GM13977 (cell line): ENCODE data around the gene CTNND2.

ENCODE experiments used
- DNase-seq: peaks from one replicate; pipeline ENCODE4 v3.0.0; 2012; ENCODE audit warnings: low spot score
- CTCF ChIP-seq: IDR thresholded peaks from 2 replicates; pipeline ENCODE4 v1.5.1; 2012; ENCODE audit warnings: mild to moderate bottlenecking, control low read depth; ENCODE audit not compliant: insufficient read depth; ENCODE audit errors: extremely low read depth, missing control alignments
- in situ Hi-C: fragments of 300-500 bp; cut with MboI; formaldehyde crosslinking; loops from one replicate; pipeline ENCODE4 v1.12.0; 2022; ENCODE audit warnings: low sequenced_read_pairs, low pct_unique_long_range_greater_than_20kb, mixed read lengths, inconsistent platforms; ENCODE audit not compliant: unreplicated experiment

CTNND2 gene

GRCh38 chr5:11711932-11712331 is 192.3 kb downstream of the CTNND2 start:
- TF ChIP-seq CTCF, result no peak
- in situ Hi-C loops, result no loop called here
- DNase-seq, result no peak

DNA sequence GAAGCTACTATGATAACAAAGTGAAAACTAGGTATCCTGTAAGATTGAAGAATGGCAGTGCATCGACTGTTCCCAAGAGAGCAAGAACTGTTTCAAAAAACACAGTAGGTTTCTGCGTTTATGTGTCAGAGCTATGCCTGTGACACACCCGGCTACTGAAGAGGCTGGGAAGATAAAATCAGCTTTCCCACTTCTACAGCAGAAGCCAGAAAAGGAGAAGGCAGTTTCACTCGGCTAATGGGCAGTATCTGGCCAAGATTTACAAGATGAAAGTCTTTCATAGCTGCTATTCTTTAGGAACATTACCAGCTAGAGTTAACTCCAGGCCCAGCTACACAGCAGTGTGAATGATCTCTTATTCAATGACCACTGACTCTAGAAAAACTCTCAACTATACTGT is 195.2 kb downstream of the CTNND2 start:
- no peak for DNase-seq
- TF ChIP-seq CTCF, result no peak
- in situ Hi-C loops, result no loop called here

DNA sequence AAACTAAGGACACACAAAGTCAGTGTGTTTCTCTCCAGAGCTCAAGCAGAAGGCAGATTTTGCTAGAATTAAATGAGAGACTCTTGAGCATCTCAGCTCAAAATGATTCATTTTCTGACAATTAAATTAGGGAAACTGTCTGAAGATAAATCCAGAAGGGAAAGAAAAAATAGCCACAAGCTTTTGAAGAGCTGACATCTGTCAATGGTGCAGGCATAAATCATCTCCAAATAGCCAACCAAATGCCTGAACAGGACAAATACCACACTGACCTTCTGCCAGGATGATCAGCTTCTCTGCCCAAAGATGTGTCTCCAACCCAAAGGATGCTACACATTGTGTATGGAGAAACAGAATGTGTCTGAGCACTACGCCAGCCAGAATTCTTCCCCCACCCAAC is 199.3 kb downstream of the CTNND2 start:
- no peak for DNase-seq
- in situ Hi-C loops, result no loop called here
- TF ChIP-seq CTCF, result no peak

DNA sequence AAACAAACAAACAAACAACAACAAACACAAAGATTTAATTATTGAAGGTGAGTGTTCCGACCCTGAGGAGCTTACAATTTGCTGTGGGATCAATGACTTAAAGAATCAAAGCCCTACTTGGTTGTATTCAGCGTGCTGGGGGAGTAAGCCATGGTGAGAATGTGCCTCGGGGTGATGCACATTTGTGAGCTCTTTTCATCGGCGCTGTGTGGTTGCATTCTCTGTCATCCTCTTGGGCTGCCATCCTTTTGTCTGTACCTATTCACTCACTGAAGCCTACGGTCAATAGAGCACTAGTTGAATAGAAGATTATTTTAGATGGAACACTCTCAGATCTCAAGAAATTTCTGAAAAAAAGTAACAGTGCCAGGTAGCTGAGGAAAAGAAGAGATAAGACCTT is 203.9 kb downstream of the CTNND2 start:
- DNase-seq, result no peak
- no peak for TF ChIP-seq CTCF
- in situ Hi-C loops, result no loop called here

- DNase-seq, result no peak
- in situ Hi-C loops, result no loop called here
- TF ChIP-seq CTCF, result no peak
Observed at GRCh38 chr5:11692636-11693035, 211.6 kb downstream of the CTNND2 start.

DNA sequence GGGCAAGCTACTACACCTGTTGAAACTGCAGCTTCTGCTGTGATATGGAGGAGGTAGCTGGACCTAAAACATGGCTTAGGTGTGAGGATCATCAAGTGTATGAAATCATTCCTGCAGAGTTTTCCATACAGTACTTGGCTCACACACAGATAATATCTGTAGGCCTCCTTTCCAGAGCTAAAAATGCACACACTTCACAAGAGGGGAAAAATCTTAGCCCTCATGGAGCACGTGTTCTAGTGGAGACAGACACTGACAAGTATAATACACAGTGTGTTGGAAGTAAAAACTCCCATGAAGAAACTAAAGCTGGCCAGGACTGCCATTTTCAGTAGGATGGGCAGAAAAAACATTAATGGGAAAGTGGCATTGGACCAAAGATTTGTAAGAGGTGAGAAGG is 216.7 kb downstream of the CTNND2 start:
- in situ Hi-C loops, result no loop called here
- no peak for DNase-seq
- TF ChIP-seq CTCF, result no peak

DNA sequence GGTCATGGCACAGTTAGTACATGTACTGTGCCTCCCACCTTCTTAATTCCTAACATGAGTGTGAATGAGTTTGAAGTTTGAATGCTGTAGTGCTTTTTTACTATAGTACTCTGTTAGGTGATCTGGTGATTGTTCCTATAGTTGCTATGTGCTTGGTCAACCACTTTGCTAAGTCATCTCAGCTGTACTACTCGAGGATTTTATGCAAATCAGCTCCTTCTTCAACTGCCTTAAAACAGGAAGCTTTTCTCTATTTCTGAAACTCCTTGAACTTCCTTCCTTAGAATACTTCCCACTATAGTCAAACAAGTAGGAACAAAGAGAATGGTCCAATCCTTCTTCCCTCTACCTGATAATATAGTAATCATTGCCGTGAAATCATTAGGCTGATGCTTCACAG is 219.6 kb downstream of the CTNND2 start:
- in situ Hi-C loops, result no loop called here
- no peak for TF ChIP-seq CTCF
- no peak for DNase-seq
